ENCODE results near the gene ZBTB33. TPM values are rescaled to one million over a fixed set of nuclear protein-coding genes. Genes with fewer than 3 reads are reported as not detected.

The ZBTB33 gene
- total RNA-seq, 1 experiment from 2014 or later: 29.0 TPM

DNA sequence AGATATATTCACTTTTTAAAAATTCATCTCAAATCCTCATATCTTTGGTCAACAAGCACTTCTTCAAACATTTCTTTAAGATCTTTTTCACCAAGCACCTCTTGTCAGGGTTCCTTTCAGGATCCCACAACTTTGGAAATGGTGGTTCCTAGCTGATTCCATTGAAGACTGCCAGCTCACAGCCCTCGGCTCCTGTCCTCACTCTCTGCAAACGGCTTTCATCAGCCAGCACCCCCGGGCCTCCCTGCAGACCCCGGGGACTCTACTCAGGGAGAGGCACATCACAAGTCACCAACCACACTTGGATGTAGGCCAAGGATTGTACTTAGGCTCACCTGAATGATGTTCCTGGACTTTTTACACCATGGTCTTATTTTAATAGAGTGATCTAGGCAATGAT is 20.0 kb downstream of the ZBTB33 start:
- Histone ChIP-seq H2AFZ (no peak overlapping the region), H3F3A (ENCODE audit: insufficient read depth, low read depth) (no peaks in the 10 kb centered on the region), H3K4me3 (no peak overlapping the region), H3K9me2 (ENCODE audit: insufficient read depth) (no peaks in the 10 kb centered on the region), H3K9me3 (ENCODE audit: insufficient read depth, low read depth) (no peaks in the 10 kb centered on the region), H3K27ac (no peak overlapping the region), H4K20me1 (ENCODE audit: insufficient read depth) (no peaks in the 10 kb centered on the region), H3K36me3 (ENCODE audit: low read depth) (no peaks in the 10 kb centered on the region), H3K27me3 (ENCODE audit: insufficient read depth, low read depth) (no peaks in the 10 kb centered on the region), H3K4me2 (no peak overlapping the region), H3K79me2 (ENCODE audit: low read depth) (no peaks in the 10 kb centered on the region), H3K4me1 (replicated peaks; ENCODE audit: insufficient read depth) (no peaks in the 10 kb centered on the region)
- DNase-seq: no peak
- TF ChIP-seq EZH2 (IDR thresholded peaks at IDR 0.05; ENCODE audit: low read depth): no peak
- TF ChIP-seq, protein P1, sequence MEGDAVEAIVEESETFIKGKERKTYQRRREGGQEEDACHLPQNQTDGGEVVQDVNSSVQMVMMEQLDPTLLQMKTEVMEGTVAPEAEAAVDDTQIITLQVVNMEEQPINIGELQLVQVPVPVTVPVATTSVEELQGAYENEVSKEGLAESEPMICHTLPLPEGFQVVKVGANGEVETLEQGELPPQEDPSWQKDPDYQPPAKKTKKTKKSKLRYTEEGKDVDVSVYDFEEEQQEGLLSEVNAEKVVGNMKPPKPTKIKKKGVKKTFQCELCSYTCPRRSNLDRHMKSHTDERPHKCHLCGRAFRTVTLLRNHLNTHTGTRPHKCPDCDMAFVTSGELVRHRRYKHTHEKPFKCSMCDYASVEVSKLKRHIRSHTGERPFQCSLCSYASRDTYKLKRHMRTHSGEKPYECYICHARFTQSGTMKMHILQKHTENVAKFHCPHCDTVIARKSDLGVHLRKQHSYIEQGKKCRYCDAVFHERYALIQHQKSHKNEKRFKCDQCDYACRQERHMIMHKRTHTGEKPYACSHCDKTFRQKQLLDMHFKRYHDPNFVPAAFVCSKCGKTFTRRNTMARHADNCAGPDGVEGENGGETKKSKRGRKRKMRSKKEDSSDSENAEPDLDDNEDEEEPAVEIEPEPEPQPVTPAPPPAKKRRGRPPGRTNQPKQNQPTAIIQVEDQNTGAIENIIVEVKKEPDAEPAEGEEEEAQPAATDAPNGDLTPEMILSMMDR (conservative IDR thresholded peaks at IDR 0.05): no peak
- no TSS peak for BruUV-seq (replicated peaks)
- intact Hi-C loops (cut with micrococcal nuclease; ENCODE audit: unreplicated experiment): no loop called here
- POLR2A ChIA-PET (ENCODE audit: unreplicated experiment): no interaction called here
- CTCF ChIA-PET: no interaction called here

DNA sequence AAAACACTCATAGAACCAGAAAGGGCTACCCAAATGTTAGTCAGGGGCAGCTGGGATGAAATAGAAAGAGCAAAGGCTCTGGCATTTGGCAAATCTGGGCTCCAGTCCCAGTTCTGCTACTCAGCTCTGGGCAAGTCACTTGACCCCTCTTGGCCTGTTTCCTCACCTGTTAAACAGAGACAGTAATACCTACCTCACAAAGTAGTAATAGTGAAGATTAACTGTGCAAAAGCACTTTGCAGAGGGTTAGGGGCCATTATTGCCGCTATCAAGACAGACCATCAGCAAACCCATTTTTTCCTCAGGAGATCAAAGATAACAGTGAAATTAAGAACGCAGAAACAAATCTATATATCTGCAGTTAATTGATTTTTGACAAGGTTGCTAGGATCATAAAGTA is 20.6 kb downstream of the ZBTB33 start:
- no TSS peak for BruUV-seq (replicated peaks)
- Histone ChIP-seq H3K4me2 (no peak overlapping the region), H3K4me1 (replicated peaks; ENCODE audit: insufficient read depth) (no peaks in the 10 kb centered on the region), H4K20me1 (ENCODE audit: insufficient read depth) (no peaks in the 10 kb centered on the region), H3K27ac (no peak overlapping the region), H3K4me3 (no peak overlapping the region), H3K27me3 (ENCODE audit: insufficient read depth, low read depth) (no peaks in the 10 kb centered on the region), H3F3A (ENCODE audit: insufficient read depth, low read depth) (no peaks in the 10 kb centered on the region), H3K9me2 (ENCODE audit: insufficient read depth) (no peaks in the 10 kb centered on the region), H3K79me2 (ENCODE audit: low read depth) (no peaks in the 10 kb centered on the region), H3K9me3 (ENCODE audit: insufficient read depth, low read depth) (no peaks in the 10 kb centered on the region), H3K36me3 (ENCODE audit: low read depth) (no peaks in the 10 kb centered on the region), H2AFZ (no peak overlapping the region)
- no peak for TF ChIP-seq EZH2 (IDR thresholded peaks at IDR 0.05; ENCODE audit: low read depth)
- TF ChIP-seq, protein P1 (conservative IDR thresholded peaks at IDR 0.05): no peak
- CTCF ChIA-PET: no interaction called here
- intact Hi-C loops (cut with micrococcal nuclease; ENCODE audit: unreplicated experiment): no loop called here
- POLR2A ChIA-PET (ENCODE audit: unreplicated experiment): no interaction called here
- no peak for DNase-seq

DNA sequence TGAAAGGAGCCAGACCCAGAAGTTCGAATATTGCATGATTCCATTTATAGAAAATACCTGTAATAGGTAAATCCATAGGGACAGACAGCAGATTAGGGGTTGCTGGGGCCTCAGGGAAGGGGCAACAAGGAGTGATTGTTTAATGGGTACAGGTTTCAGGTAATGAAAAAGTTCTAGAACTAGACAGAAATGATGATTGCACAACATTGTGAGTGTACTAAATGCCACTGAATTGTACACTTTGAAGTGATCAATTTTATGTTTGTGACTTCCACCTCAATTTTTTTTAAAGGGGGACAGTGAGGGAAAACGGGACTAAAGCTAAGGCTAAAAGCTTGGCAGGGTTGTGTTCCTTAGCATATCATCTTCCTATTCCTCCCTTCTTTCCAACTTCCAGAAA is 23.5 kb downstream of the ZBTB33 start:
- H3K4me2 ChIP-seq: no peak overlapping the region
- no TSS peak for BruUV-seq (replicated peaks)
- H3K4me3 ChIP-seq: no peak overlapping the region
- no peaks in the 10 kb centered on the region for H3K79me2 ChIP-seq (ENCODE audit: low read depth)
- intact Hi-C loops (cut with micrococcal nuclease; ENCODE audit: unreplicated experiment): no loop called here
- H3K36me3 ChIP-seq (ENCODE audit: low read depth): no peaks in the 10 kb centered on the region
- ChIA-PET CTCF (no interaction called here), POLR2A (ENCODE audit: unreplicated experiment) (no interaction called here)
- no peaks in the 10 kb centered on the region for H3K9me2 ChIP-seq (ENCODE audit: insufficient read depth)
- TF ChIP-seq, protein P1 (conservative IDR thresholded peaks at IDR 0.05): no peak
- TF ChIP-seq EZH2 (IDR thresholded peaks at IDR 0.05; ENCODE audit: low read depth): no peak
- H3K9me3 ChIP-seq (ENCODE audit: insufficient read depth, low read depth): no peaks in the 10 kb centered on the region
- no peaks in the 10 kb centered on the region for H3F3A ChIP-seq (ENCODE audit: insufficient read depth, low read depth)
- H4K20me1 ChIP-seq (ENCODE audit: insufficient read depth): no peaks in the 10 kb centered on the region
- H3K4me1 ChIP-seq (replicated peaks; ENCODE audit: insufficient read depth): no peaks in the 10 kb centered on the region
- H2AFZ ChIP-seq: no peak overlapping the region
- no peaks in the 10 kb centered on the region for H3K27me3 ChIP-seq (ENCODE audit: insufficient read depth, low read depth)
- no peak for DNase-seq
- H3K27ac ChIP-seq: no peak overlapping the region
